ENCODE results near the gene DDX43. TPM values are rescaled to one million over a fixed set of nuclear protein-coding genes. Genes with fewer than 3 reads are reported as not detected.

The DDX43 gene
- total RNA-seq (0.42 TPM), polyA plus RNA-seq (1.3 TPM)

DNA sequence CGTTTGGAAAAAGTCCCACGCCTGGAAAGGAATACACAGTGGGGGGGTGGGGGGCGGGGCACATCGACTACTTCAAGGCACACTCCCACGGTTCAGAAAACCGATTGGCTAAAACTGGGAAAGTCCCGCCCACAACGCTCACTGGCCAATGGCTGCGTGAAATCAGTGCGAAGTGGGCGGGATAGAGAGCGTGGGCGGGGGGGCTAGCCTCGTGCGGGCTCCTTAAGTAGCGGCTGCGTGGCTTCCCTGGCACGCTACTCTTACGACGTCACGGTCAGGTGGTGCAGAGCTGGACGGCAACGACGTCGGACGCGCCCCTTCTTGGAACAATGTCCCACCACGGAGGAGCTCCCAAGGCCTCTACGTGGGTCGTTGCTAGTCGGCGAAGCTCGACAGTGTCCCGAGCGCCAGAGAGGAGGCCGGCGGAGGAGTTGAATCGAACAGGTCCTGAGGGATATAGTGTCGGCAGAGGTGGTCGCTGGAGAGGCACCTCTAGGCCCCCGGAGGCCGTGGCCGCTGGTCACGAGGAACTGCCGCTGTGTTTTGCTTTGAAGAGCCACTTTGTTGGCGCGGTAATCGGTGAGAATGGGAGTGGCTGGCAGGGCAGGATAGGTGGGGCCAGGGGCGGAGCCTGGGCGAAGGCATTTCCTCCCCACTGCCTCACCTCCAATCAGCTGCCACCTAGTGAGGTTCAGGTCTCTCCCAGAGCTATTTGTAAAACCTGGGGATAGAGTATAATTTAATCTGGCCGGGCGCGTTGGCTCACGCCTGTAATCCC is at the start of gene DDX43:
Gene DDX43, plus strand, starts transcription at position 252 of the 778 bp plus-strand sequence. Its CDS starts 78 bp downstream, at position 330.
- H3K4me3 ChIP-seq (ENCODE audit: low read depth, low read length) = no peak within 1 kb of the TSS
- WGBS = 69% methylated on average over 54 of the region's 54 CpGs

GRCh38 chr6:73348550-73349204 is 46.0 kb upstream of the DDX43 start:
- H3K27ac ChIP-seq (ENCODE audit: low read depth) = no peak overlapping the region
- WGBS = 59% methylated on average over 33 of the region's 33 CpGs
- no peak for DNase-seq (ENCODE audit: extremely low spot score)

More for the DNA sequence above, at the start of gene DDX43:
- DNase-seq (ENCODE audit: extremely low spot score) = no peak
- no peaks in the 10 kb centered on the region for H3K4me1 ChIP-seq (ENCODE audit: insufficient read depth)
- no peaks in the 10 kb centered on the region for H3K36me3 ChIP-seq (ENCODE audit: insufficient read depth)
- H3K27ac ChIP-seq (ENCODE audit: low read depth) = no peak within 1 kb of the TSS

DNA sequence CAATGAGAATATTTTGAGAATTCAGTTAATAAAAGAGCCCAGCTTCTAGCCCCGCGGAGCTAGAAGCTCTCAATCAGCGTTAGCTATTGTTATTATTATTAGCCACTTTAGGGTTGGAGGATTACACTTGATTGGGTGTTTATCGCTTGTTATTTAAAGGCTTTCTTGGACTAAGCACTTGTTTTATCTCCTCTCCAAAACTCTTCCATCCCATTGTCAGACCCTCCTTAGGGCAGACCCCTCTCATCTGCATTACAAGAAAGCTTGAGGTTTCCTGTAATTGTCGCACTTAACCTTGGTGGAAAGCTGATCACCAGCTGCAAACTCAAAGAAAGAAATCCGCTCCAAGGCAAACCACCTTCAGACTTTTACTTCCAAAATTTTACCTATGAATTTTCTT is 45.3 kb upstream of the DDX43 start:
- no peaks in the 10 kb centered on the region for H3K4me1 ChIP-seq (ENCODE audit: insufficient read depth)
- H3K27ac ChIP-seq (ENCODE audit: low read depth) = no peak overlapping the region
- no peak overlapping the region for H3K4me3 ChIP-seq (ENCODE audit: low read depth, low read length)
- DNase-seq (ENCODE audit: extremely low spot score) = no peak
- no peaks in the 10 kb centered on the region for H3K36me3 ChIP-seq (ENCODE audit: insufficient read depth)
- WGBS = 43% methylated on average over 6 of the region's 6 CpGs

More at GRCh38 chr6:73348550-73349204, 46.0 kb upstream of the DDX43 start:
- no peaks in the 10 kb centered on the region for H3K4me1 ChIP-seq (ENCODE audit: insufficient read depth)
- no peaks in the 10 kb centered on the region for H3K36me3 ChIP-seq (ENCODE audit: insufficient read depth)
- no peak overlapping the region for H3K4me3 ChIP-seq (ENCODE audit: low read depth, low read length)

- Histone ChIP-seq H3K4me1 (ENCODE audit: insufficient read depth) (no peaks in the 10 kb centered on the region), H3K36me3 (ENCODE audit: insufficient read depth) (no peaks in the 10 kb centered on the region), H3K4me3 (ENCODE audit: low read depth, low read length) (no peak within 1 kb of the TSS), H3K27ac (ENCODE audit: low read depth) (no peak within 1 kb of the TSS)
- WGBS = 90% methylated on average over 59 of the region's 59 CpGs
- DNase-seq (ENCODE audit: extremely low spot score) = no peak
These were observed 40.7 kb upstream of the DDX43 start, which contains the start of gene DPPA5 for GRCh38 chr6:73353636-73354593. Gene DPPA5 (minus strand): TSS chr6:73354276. CDS start chr6:73354225, 51 bp downstream.

DNA sequence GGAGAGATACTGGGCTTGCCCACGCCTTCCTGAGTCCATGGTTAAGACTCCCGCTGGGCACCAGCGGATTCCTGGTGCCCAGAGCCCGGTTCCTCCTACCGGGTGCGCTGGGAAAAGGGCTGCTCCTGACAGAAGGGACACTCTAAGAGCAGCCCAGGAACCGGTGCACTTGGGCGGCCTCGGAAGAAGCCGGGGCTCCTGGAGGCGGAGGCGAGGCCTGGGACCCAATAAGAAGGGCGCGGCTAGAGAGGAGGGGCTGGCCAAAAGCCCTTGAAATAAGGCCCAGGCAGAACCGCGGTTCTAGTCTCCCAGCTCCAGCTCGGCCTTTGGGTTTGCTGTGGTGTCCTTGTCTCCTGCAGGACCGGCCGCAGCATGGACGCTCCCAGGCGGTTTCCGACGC is 32.3 kb upstream of the DDX43 start, which contains the start of gene KHDC3L:
Gene KHDC3L, plus strand, starts transcription at position 301 of the 400 bp plus-strand sequence. Its CDS starts 72 bp downstream, at position 373.
- WGBS = 91% methylated on average over 23 of the region's 23 CpGs
- H3K4me1 ChIP-seq (ENCODE audit: insufficient read depth) = no peaks in the 10 kb centered on the region
- H3K4me3 ChIP-seq (ENCODE audit: low read depth, low read length) = no peak within 1 kb of the TSS
- H3K27ac ChIP-seq (ENCODE audit: low read depth) = no peak within 1 kb of the TSS
- no peak for DNase-seq (ENCODE audit: extremely low spot score)
- H3K36me3 ChIP-seq (ENCODE audit: insufficient read depth) = no peaks in the 10 kb centered on the region

- Histone ChIP-seq H3K4me1 (ENCODE audit: insufficient read depth) (no peaks in the 10 kb centered on the region), H3K4me3 (ENCODE audit: low read depth, low read length) (no peak overlapping the region), H3K36me3 (ENCODE audit: insufficient read depth) (no peaks in the 10 kb centered on the region), H3K27ac (ENCODE audit: low read depth) (no peak overlapping the region)
- 94% methylated on average over 31 of the region's 31 CpGs for WGBS
- DNase-seq (ENCODE audit: extremely low spot score) = no peak
These were observed 31.6 kb upstream of the DDX43 start for GRCh38 chr6:73362869-73363536.

DNA sequence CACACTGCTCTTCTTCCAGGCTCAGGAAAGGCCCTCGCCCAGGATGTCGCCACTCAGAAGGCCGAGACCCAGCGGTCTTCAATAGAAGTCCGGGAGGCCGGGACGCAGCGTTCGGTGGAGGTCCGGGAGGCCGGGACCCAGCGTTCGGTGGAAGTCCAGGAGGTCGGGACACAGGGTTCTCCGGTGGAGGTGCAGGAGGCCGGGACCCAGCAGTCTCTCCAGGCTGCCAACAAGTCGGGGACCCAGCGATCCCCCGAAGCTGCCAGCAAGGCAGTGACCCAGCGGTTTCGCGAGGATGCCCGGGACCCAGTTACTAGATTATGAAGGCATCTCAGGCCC is 31.1 kb upstream of the DDX43 start:
- WGBS = 95% methylated on average over 23 of the region's 23 CpGs
- no peak for DNase-seq (ENCODE audit: extremely low spot score)
- no peaks in the 10 kb centered on the region for H3K36me3 ChIP-seq (ENCODE audit: insufficient read depth)
- H3K27ac ChIP-seq (ENCODE audit: low read depth) = no peak overlapping the region
- no peak overlapping the region for H3K4me3 ChIP-seq (ENCODE audit: low read depth, low read length)
- no peaks in the 10 kb centered on the region for H3K4me1 ChIP-seq (ENCODE audit: insufficient read depth)

- Histone ChIP-seq H3K4me3 (ENCODE audit: low read depth, low read length) (no peak overlapping the region), H3K4me1 (ENCODE audit: insufficient read depth) (no peaks in the 10 kb centered on the region), H3K36me3 (ENCODE audit: insufficient read depth) (no peaks in the 10 kb centered on the region), H3K27ac (ENCODE audit: low read depth) (no peak overlapping the region)
- DNase-seq (ENCODE audit: extremely low spot score) = no peak
- 88% methylated on average over 14 of the region's 14 CpGs for WGBS
These were observed 30.5 kb upstream of the DDX43 start for GRCh38 chr6:73364121-73364520.

DNA sequence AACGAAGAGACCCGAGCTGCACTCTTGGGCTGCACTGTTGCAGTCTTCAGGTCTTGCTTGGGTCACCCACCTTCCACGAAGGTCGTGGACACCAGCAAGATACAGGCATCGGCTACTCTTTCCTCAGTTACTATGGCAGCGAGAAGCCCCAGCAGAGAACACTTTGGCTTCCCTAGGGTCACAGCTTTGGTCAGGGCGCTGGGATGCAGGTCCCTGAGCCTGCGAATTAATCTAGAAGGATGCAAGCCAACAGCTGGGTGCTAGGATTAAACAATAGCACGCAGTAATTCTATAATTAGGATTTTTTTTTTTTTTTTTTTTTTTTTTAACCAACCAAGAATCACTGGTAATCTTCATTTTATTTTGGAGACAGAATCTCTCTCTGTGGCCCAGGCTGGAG is 30.1 kb upstream of the DDX43 start:
- WGBS = 92% methylated on average over 9 of the region's 9 CpGs
- Histone ChIP-seq H3K36me3 (ENCODE audit: insufficient read depth) (no peaks in the 10 kb centered on the region), H3K4me1 (ENCODE audit: insufficient read depth) (no peaks in the 10 kb centered on the region), H3K27ac (ENCODE audit: low read depth) (no peak overlapping the region), H3K4me3 (ENCODE audit: low read depth, low read length) (no peak overlapping the region)
- DNase-seq (ENCODE audit: extremely low spot score) = no peak

- Histone ChIP-seq H3K4me1 (ENCODE audit: insufficient read depth) (no peaks in the 10 kb centered on the region), H3K27ac (ENCODE audit: low read depth) (no peak overlapping the region), H3K36me3 (ENCODE audit: insufficient read depth) (no peaks in the 10 kb centered on the region), H3K4me3 (ENCODE audit: low read depth, low read length) (no peak overlapping the region)
- no peak for DNase-seq (ENCODE audit: extremely low spot score)
- WGBS = 75% methylated on average over 16 of the region's 16 CpGs
These were observed 26.8 kb upstream of the DDX43 start for GRCh38 chr6:73367761-73368355.

- Histone ChIP-seq H3K4me1 (ENCODE audit: insufficient read depth) (no peaks in the 10 kb centered on the region), H3K36me3 (ENCODE audit: insufficient read depth) (no peaks in the 10 kb centered on the region), H3K4me3 (ENCODE audit: low read depth, low read length) (no peak overlapping the region), H3K27ac (ENCODE audit: low read depth) (no peak overlapping the region)
- DNase-seq (ENCODE audit: extremely low spot score) = no peak
- WGBS = 87% methylated on average over 4 of the region's 4 CpGs
These were observed 26.0 kb upstream of the DDX43 start for GRCh38 chr6:73368675-73369074.

DNA sequence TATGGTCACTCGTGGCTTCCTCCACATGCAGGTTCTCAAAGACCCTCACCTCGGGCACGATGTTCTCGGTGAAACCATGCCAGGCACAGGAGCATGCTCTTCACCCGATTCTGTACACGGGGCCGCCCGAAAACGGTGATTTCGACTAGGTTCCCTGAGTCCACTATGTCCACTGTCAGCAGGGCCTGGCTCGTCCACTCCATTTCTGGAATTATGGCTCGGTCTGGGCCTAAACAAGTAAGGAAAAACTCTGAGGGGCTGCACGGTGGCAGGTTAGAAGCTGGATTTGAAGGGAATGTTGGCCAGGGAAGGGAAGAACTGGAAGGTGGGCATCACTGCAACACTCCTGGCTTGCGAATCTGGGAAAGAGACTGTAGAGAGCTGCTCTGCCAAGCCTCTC is 25.5 kb upstream of the DDX43 start:
- Histone ChIP-seq H3K27ac (ENCODE audit: low read depth) (no peak overlapping the region), H3K4me1 (ENCODE audit: insufficient read depth) (no peaks in the 10 kb centered on the region), H3K4me3 (ENCODE audit: low read depth, low read length) (no peak overlapping the region), H3K36me3 (ENCODE audit: insufficient read depth) (no peaks in the 10 kb centered on the region)
- WGBS = 95% methylated on average over 14 of the region's 14 CpGs
- no peak for DNase-seq (ENCODE audit: extremely low spot score)

DNA sequence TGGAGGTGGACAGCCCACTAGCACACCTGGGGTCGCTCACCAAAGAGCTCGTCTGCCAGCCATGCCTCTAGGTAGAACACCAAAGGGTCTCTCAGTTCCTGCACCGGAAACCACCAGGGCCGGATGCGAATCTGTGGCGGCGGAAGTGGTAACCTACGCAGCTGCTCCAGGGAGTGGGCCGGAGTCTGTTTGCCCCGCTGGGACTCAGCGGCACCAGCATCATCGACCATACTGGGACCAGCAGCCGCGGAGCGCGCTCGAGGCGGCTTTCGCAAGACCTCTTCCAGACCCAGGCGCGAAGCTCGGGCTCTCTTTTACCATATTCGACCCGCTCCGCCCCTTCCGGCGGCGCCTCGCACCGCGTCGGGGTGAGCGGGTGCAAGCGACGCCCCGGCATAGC is 25.1 kb upstream of the DDX43 start, which contains the start of gene OOEP:
Gene OOEP, minus strand, starts transcription at position 335 of the 400 bp plus-strand sequence. Its CDS starts 105 bp downstream, at position 230.
- 98% methylated on average over 36 of the region's 36 CpGs for WGBS
- H3K4me1 ChIP-seq (ENCODE audit: insufficient read depth) = no peaks in the 10 kb centered on the region
- no peak within 1 kb of the TSS for H3K27ac ChIP-seq (ENCODE audit: low read depth)
- DNase-seq (ENCODE audit: extremely low spot score) = no peak
- H3K36me3 ChIP-seq (ENCODE audit: insufficient read depth) = no peaks in the 10 kb centered on the region
- H3K4me3 ChIP-seq (ENCODE audit: low read depth, low read length) = no peak within 1 kb of the TSS

All from urinary bladder (tissue), 4 donors.